Breast epithelium (tissue), 4 donors: ENCODE measurements around the gene GCLC. TPM values are rescaled to one million over a fixed set of nuclear protein-coding genes. Genes with fewer than 3 reads are reported as not detected.
A peak's percentile ranks its signal among the peaks of the same experiment; 100 is the strongest.

Experiments
- DNase-seq, 2 donors: peaks; one replicate each; pipeline ENCODE4 v3.0.0-alpha.2; 2019; ENCODE audit warnings: low spot score in 2 of 2
- H3K27ac ChIP-seq, 2 donors: fragments of 200-600 bp; sonication (generic) in 1 of 2; one replicate each; pipeline ENCODE4 v1.5.1; 2016 to 2019; ENCODE audit warnings: mild to moderate bottlenecking in 1 of 2
- H3K27me3 ChIP-seq, 2 donors: fragments of 200-600 bp; sonication (generic) in 1 of 2; one replicate each; pipeline versions ENCODE4 v1.5.1 to v1.6.0; 2017 to 2019; ENCODE audit warnings: control low read depth in 1 of 2, mild to moderate bottlenecking in 1 of 2
- H3K36me3 ChIP-seq: fragments of 200-600 bp; one replicate; pipeline ENCODE4 v1.5.1; 2019
- H3K4me1 ChIP-seq, 2 donors: fragments of 200-600 bp; sonication (generic); one replicate each; pipeline ENCODE4 v1.5.1; 2016 to 2019; ENCODE audit warnings: control low read depth in 1 of 2
- H3K4me3 ChIP-seq, 3 donors: fragments of 200-600 bp; sonication (generic); 1 replicate in 2 of 3; 2 replicates in 1 of 3; pipeline ENCODE4 v1.5.1; 2016 to 2019; ENCODE audit warnings: mild to moderate bottlenecking in 3 of 3, moderate library complexity in 2 of 3
- H3K9me3 ChIP-seq, 2 donors: fragments of 200-600 bp; sonication (generic) in 1 of 2; one replicate each; pipeline ENCODE4 v1.5.1; 2016 to 2019; ENCODE audit warnings: control low read depth in 1 of 2
- POLR2A ChIP-seq: fragments of 450-650 bp; IDR thresholded peaks from one replicate; pipeline ENCODE4 v1.6.1; 2016; ENCODE audit warnings: antibody characterized with exemption, mild to moderate bottlenecking, moderate library complexity
- POLR2AphosphoS5 ChIP-seq, 3 donors: sonication (generic); formaldehyde crosslinking; IDR thresholded peaks; one replicate each; pipeline ENCODE4 v1.6.1; 2017; ENCODE audit warnings: antibody characterized with exemption in 3 of 3
- intact Hi-C: fragments of 100-400 bp; cut with DNase I; formaldehyde crosslinking; loops from one replicate; pipeline ENCODE4 v1.15.1; 2023; ENCODE audit warnings: low total_unique reads
- total RNA-seq, 3 donors: library from RNA; depleted of rRNA; stranded (reverse); fragments of >200 nt; gene quantifications; one replicate each; pipeline ENCODE4 v1.1.0, GENCODE V29; 2016
- TF ChIP-seq, protein P1 (sequence below), 3 donors: fragments of 450-650 bp; IDR thresholded peaks; one replicate each; pipeline ENCODE4 v1.5.1; 2016 to 2017; ENCODE audit warnings: antibody characterized with exemption in 3 of 3, mild to moderate bottlenecking in 3 of 3, moderate library complexity in 3 of 3

The GCLC gene
- total RNA-seq, result 10 to 100 TPM; 33.8 to 50.6 (median 39.0) TPM

DNA sequence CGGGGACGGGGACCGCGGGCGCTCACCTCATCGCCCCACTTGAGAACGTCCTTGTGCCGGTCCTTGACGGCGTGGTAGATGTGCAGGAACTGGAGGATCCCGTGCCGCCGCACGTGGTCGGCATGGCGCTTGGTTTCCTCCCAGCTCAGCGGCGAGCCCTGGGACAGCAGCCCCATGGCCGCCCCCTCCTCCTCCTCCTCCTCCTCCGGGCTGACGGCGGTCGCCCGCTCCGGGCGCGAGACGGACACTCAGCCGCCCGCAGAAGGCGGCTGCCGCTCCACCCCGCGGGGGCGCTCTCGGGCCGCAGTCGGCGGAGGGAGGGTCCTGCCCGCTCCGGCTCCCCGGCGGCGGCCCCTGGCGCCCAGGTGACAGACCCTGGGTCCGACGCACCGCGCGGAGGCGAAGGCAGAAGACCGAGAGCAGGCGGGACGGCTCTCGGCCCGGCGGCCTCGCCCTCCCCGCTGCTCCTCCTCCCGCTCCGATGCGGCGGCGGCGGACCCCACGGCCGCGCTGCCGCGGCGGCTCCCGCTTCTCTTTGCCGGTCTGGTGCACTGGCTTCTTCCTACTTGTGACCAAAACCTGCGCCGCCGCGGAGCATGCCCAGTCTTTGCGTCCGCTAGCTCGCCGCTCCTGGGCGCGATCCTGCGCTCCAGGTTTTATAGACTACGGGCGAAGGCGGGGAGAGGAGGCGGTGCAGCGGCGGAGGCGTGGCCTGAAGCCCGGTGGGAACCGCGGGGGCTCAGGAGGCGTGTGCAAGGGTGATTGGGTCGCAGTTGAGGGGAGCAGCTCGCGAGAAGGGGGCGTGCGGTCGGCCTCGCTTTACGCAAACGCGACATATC is at the start of gene GCLC:
TSS of gene GCLC (minus strand) at position 632 of the 839 bp plus-strand sequence. CDS start at position 176, 456 bp downstream.
- intact Hi-C loops, result no loop called here
- TF ChIP-seq, protein P1, sequence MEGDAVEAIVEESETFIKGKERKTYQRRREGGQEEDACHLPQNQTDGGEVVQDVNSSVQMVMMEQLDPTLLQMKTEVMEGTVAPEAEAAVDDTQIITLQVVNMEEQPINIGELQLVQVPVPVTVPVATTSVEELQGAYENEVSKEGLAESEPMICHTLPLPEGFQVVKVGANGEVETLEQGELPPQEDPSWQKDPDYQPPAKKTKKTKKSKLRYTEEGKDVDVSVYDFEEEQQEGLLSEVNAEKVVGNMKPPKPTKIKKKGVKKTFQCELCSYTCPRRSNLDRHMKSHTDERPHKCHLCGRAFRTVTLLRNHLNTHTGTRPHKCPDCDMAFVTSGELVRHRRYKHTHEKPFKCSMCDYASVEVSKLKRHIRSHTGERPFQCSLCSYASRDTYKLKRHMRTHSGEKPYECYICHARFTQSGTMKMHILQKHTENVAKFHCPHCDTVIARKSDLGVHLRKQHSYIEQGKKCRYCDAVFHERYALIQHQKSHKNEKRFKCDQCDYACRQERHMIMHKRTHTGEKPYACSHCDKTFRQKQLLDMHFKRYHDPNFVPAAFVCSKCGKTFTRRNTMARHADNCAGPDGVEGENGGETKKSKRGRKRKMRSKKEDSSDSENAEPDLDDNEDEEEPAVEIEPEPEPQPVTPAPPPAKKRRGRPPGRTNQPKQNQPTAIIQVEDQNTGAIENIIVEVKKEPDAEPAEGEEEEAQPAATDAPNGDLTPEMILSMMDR (IDR thresholded peaks at IDR 0.05), result peak in 2 of 3 donors; percentile 31 to 55
- TF ChIP-seq POLR2A, result peak; percentile 43
- peak in 2 of 3 donors; percentile 65 to 78 for TF ChIP-seq POLR2AphosphoS5 (IDR thresholded peaks at IDR 0.05)
- no peaks in the 10 kb centered on the region for H3K27me3 ChIP-seq
- peak within 1 kb of the TSS; percentile 89 to 96 for H3K27ac ChIP-seq
- no peaks in the 10 kb centered on the region for H3K9me3 ChIP-seq
- DNase-seq, result peak; percentile 88 to 92
- no peaks in the 10 kb centered on the region for H3K4me1 ChIP-seq
- H3K36me3 ChIP-seq, result no peaks in the 10 kb centered on the region
- peak within 1 kb of the TSS; percentile 76 to 94 (median 91) for H3K4me3 ChIP-seq

DNA sequence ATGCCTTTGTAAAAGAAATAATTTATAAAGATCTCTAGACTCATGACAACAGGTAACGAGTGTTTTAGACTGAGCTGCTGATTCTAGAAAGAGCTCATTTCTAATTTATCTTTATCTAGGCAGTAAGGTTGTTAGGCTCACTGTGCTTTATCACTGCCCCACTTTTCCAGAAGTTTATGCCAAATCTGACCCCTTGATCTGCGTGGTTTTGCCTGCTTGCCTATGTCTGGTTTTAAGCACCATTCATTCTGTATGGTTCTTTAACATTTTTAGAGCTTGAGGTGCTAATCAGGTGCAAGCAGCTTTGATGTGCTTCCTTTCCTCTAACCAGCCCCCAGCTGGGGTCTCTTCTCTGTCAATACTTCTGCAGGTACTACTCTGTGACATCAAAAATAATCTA is 49.7 kb upstream of the GCLC start:
- DNase-seq, result no peak
- Histone ChIP-seq H3K36me3 (no peaks in the 10 kb centered on the region), H3K4me3 (no peak overlapping the region), H3K9me3 (no peaks in the 10 kb centered on the region), H3K27ac (no peak overlapping the region), H3K27me3 (no peaks in the 10 kb centered on the region), H3K4me1 (no peaks in the 10 kb centered on the region)
- intact Hi-C loops, result no loop called here
- TF ChIP-seq POLR2AphosphoS5 (IDR thresholded peaks at IDR 0.05) (no peak), POLR2A (no peak)
- TF ChIP-seq, protein P1 (IDR thresholded peaks at IDR 0.05), result no peak

DNA sequence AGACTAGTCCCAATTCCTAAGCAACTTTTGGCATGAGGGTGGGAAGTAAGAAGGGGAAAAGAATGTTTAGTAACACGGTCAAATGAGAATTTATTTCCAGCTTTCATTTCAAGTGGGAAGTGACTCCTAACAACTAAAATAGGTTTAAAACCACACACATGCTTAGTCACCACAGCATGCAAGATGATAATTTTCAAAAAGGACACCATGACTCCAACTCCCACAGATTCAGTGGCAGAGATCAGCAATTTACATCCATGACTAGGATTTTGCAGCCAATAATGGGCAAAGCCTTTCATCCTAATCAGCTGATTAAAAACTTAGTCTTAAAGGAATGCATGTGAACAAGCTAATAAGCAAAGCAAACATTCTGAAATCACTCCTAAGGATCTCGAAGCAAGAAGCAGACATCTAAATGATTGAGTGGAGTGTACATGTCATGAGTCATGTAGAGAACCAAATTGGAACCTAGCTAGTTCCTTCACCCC is 48.1 kb upstream of the GCLC start:
- Histone ChIP-seq H3K9me3 (no peaks in the 10 kb centered on the region), H3K4me1 (no peaks in the 10 kb centered on the region), H3K36me3 (no peaks in the 10 kb centered on the region), H3K27me3 (no peaks in the 10 kb centered on the region), H3K27ac (no peak overlapping the region), H3K4me3 (no peak overlapping the region)
- no peak for DNase-seq
- no peak for TF ChIP-seq POLR2AphosphoS5 (IDR thresholded peaks at IDR 0.05)
- TF ChIP-seq POLR2A, result no peak
- TF ChIP-seq, protein P1 (IDR thresholded peaks at IDR 0.05), result no peak
- intact Hi-C loops, result no loop called here

DNA sequence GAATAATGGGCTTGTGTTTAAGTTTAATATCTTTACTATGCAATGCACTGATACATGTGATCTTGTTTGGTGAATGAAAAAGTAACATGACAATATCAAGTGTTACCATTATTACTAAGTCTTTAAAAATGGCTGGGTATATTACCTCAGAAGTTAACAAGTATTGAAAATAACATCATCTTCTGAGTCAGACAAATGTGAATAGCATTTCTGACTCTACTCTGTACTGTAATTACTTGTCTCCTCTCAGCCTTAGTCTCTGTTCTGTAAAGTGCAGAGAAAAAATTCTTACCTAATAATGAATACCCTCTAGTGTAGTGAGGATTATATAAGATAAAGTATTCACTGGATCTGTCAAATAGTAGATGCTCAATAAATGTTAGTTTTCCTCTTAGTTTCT is 47.0 kb upstream of the GCLC start:
- H3K4me3 ChIP-seq, result no peak overlapping the region
- no peak for TF ChIP-seq POLR2A
- TF ChIP-seq, protein P1 (IDR thresholded peaks at IDR 0.05), result no peak
- no peak for TF ChIP-seq POLR2AphosphoS5 (IDR thresholded peaks at IDR 0.05)
- H3K36me3 ChIP-seq, result no peaks in the 10 kb centered on the region
- no peak for DNase-seq
- H3K27ac ChIP-seq, result no peak overlapping the region
- H3K4me1 ChIP-seq, result no peaks in the 10 kb centered on the region
- no peaks in the 10 kb centered on the region for H3K9me3 ChIP-seq
- intact Hi-C loops, result no loop called here
- H3K27me3 ChIP-seq, result no peaks in the 10 kb centered on the region

DNA sequence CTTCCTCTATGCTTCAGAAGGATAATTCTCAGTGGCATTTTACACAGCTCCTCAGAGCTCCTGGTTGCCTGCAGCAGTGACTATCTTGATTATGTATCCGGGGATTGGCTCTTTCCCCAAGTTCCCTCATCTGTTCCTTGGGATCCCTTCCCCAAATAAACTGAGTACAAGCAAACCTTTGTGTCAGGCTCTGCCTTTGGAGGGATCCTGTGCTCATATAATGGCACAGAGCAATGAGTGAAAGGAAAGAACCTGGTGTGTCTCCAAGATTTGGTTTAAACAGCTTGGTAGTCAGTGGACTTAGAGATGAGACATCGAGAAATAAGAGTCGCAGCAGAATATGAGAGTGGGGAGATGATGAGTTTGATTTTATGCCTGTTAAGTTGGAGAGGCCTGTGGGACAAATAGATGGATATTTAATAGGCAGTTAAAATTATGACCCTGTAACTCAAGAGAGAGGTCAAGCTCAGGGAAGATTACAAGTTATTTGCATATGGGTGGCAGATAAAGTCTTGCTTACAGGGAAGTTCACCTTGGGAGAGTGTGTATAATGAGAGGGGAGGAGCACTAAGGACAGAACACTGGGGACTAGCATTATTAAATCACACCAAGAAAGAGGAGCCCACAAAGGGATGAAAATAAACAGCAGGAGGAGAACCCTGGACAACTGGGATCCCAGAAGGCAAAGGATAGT is 44.1 kb upstream of the GCLC start:
- Histone ChIP-seq H3K4me1 (no peaks in the 10 kb centered on the region), H3K27ac (no peak overlapping the region), H3K27me3 (no peaks in the 10 kb centered on the region), H3K36me3 (no peaks in the 10 kb centered on the region), H3K9me3 (no peaks in the 10 kb centered on the region), H3K4me3 (no peak overlapping the region)
- intact Hi-C loops, result loop anchor here (2.0 kb wide), 1 partner anchor 52 kb away; no protein-coding TSS in a partner anchor
- no peak for DNase-seq
- TF ChIP-seq POLR2A (no peak), POLR2AphosphoS5 (IDR thresholded peaks at IDR 0.05) (no peak)
- TF ChIP-seq, protein P1 (IDR thresholded peaks at IDR 0.05), result no peak
